EH (cell line): ENCODE data around the gene GABRB3.
"Not testable (repeated sequence)": the region's sequence is repeated elsewhere in the genome, so short reads cannot be mapped to it uniquely, and the experiment has no call there.

Source experiments
- DNase-seq: peaks from one replicate; pipeline ENCODE4 v3.0.0-alpha.2; 2015; ENCODE audit warnings: low read depth

The GABRB3 gene

DNA sequence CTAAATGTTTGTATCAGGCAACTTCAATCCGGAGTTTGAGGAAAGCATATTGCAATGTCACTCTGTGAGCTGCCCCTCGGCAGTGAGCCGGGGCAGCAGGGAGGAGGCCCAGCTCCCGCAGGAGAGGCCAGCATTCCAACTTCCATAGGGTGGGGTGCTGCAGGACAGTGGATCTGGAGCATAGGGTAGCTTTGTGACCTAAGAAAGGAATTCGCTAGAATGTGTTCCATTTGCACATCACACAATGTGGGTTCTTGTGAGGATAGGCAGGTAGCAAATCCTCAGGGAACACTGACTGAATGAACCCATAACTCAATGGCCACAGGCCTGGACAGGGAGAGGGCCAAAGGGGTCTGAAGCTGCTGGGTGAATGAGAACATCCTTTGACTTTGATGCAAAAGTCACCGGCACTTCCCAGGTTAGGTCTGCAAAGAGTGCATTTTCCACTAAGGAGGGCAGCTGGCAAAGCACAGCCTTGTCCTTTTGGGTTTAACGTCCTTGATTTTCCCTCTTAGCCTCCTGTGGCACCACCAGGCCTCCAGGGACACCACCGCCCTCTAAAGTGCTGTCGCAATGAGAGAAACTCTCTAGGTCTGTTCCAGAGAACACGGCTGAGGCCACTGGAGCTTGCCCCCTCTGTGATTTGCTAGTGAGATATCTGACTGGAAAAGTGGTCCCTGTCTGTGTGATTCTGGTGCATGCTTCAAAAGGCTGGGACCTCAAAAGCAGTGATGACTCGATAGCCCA lies 36.2 kb downstream of the GABRB3 start:
- DNase-seq: no peak

DNA sequence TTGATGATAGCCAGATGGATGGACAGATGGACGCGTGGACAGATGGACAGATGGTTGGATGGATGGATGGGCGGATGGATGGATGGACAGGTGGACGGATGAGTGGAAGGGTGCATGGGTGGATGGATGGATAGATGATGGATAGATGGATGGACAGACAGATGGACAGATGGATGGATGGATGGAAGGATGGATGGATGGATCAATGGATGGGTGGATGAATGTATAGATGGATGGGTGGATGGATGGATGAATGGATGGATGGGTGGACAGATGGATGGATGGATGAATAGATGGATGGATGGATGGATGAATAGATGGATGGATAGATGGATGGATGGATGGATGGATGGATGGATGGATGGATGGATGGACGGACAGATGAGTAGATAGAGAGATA lies 40.9 kb downstream of the GABRB3 start:
- no peak for DNase-seq

DNA sequence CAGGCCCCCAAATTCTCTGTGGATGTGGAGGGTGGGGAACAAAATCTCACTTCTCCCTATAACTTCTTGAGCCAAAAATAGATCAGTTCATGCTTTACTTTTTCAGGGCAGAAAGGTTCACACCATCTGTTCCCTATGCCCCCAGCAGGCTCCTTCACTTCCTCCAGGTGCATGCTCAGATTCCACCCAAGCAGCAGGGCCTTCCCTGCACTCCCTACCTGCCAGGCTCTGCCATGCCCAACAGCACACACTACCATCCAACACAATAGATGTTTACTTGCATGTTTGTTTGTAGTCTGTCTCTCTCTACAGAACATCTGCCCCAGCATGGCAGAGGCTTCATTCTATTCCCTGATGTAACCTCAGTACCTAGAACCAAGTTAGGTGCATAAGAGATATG lies 43.3 kb downstream of the GABRB3 start:
- DNase-seq: no peak

DNA sequence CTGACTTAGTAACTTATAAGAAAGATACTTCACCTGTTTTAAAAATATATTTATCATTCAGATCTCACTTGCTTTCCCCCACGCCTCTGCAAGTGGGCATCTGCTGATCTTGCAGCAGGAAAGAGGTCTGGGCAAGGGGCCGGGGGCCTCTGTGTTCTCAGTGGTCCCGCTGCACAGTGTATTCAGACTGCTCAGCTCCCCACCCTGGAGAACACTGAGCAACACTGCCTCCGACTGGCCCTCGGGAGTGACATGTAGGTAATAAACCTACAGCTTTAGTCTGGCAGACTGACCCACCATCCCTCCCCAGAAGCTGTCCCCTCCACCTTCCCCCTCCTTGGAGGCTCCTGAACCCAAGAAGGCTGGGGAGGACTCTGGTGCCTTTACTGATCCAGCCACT lies 43.8 kb downstream of the GABRB3 start:
- no peak for DNase-seq

DNA sequence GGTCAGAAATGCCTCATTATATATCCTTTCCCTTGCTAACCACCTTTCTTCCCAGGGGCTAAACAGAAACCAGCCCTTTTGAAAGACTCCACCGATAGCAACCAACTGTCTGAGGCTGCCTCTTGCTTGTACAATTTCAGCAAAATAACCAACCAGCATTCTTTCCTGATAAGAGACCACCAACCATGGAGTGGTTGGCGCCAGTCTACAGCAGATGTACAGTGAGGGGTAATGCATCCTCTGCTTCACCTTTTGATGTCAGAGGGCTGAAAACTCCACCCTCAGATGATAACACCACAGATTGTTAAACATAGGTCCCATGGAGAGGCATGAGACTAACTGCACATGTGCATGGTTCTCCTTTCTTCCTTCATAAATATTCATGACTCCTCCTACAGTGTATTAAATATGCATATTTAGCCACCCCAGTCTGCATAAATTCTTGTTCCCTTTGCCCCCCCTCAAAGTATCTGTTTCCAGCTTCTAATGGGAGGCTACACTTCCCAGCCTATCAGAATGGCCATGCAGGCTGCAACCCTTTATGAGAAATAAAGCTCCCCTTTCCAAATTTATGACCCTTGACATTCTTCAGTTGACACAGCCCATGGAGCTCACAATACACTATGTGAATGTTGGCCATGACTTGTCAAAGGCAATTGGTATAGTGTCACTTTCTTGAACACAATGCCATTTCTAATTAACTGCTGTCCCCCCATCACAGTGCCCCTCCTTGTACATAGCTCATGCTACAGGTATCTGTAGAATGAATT lies 48.3 kb downstream of the GABRB3 start:
- DNase-seq: no peak

DNA sequence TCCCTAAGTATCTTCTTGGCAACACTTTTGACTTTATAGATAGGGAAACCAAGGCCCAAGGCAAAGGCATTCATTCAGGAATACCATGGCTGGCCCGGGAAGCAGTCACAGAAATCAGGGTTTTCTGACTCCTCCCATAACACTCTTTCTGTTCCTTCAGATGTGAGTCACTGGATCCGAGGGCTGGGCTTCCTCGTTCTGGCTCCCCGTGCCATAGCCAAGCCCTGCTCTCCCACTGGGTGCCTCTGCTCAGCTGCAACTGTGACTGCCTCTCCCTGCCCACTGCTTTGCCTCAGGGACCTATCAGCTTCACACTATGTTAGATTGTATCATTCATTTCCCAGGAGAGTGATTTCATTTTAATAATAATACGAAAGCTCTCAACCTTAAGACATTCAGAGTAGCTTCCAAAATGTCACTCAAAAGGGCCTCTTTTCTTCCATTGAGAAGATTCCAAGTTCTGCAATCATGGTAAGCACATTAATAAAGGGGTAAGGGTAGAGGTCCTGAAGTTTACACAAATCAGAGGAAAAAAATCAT lies 50.2 kb downstream of the GABRB3 start:
- DNase-seq: no peak

DNA sequence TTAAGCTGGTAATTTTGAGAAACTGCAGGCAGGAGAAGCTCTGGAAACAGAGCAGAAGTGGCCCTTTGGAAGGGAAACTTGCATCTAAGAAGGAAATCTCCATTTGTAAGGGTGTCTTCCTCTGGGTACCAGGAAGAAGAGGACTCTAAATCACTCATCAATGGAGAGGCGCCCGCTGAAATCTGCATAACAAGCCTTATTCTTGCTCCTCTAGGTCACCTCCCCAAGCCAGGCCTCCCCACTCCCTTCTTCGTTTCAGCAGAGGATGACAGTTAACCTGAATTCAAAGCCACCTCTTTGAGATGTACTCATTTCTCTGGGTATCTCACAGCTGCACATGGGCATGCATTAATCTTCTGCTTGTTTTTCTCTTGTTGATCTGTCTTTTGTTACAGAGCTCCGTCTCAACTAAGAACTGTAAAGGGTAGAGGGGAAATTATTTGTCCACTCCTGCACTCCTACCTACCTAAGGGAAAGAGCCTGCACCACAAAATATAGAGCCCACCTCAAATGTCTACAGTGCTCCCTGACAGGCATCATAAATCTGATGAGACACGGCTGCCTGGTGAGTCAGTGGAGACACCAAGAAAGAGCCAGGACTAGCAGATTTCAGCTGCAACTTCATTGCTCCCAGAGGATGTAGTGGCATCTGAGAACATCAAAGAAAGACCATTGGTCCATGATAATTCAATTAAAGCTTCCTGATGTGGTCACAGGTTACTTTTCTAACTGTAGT lies 51.5 kb downstream of the GABRB3 start:
- DNase-seq: no peak

DNA sequence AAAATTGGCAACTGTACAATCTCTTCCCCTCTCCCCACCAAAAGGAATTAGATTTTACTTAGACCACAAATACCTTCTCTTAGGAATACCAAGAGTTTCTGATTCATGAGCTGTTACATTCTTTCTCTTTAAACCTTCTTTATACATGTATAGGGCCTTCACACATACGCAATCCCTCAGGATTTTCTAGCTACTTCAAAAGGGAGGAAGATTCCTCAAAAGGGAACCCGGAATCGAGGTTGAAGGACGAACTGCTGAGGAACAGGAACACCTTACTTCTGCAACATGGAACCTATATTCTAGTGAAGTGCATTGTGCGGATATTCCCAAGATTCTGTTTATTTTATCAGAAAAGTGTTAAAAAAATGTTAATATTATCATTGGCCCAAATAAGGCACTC lies 52.3 kb downstream of the GABRB3 start:
- no peak for DNase-seq

DNA sequence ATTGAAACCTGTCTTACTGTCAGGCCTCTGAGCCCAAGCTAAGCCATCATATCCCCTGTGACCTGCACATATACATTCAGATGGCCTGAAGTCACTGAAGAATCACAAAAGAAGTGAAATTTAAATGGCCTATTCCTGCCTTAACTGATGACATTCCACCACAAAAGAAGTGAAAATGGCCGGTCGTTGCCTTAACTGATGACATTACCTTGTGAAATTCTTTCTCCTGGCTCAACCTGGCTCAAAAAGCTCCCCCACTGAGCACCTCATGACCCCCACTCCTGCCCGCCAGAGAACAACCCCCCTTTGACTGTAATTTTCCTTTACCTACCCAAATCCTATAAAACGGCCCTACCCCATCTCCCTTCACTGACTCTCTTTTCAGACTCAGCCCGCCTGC lies 53.0 kb downstream of the GABRB3 start:
- not testable (repeated sequence) for DNase-seq

DNA sequence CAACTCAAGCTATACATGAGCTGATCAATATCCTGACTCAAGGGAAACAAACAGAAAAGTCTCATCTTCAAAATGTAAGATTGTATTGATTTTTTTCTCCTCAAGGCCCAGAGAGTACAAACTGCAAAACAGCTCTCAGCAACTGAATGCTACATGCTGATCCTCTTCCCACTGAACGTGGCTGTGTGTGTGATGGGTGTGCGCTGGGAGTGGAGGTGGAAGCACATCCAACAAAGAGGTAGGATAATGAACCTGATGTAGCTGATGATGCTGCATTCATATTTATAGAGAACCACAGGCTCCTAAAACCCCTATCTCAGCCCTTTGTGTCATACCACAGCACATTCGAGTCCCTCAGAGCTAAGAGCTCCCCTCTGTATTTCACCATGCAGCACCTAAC lies 56.8 kb downstream of the GABRB3 start:
- no peak for DNase-seq

DNA sequence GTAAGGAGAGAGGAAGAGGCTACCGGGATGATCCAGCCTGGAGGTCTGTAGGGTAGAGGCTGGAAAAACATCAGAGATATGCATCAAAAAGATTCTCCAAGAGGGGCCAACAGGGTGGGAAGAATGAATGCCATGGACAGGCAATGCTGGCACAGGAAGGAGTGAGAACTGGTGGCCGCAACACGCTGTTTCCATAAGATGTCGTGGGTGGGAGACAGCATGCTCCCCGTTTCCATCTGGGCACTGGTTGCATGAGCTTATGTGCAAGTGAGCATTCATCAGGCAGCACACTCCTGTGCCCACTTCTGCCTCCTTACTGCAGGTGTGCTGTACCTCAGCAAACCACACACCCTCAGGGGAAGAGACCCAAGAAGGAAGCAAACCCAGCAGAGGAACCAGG lies 59.4 kb downstream of the GABRB3 start:
- no peak for DNase-seq

DNA sequence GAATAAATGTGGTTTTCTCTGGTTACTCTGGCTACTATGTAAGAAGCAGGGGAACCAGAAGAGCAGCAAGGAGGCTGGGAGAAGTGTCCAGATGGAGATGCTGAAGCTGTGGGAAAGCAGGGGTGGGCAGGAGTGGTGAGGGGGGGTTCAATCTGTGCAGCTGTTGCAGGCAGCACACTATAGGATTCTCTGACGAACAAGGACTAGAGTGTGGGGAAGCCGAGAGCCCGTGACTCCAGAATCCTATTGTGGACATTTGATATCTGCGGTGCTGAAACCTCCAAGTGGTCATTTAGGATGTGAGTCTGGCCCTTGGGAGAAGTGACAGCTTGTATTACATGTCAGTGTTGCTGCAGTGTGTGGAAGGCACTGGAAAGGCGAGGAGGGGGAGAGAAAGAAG lies 60.5 kb downstream of the GABRB3 start:
- no peak for DNase-seq

DNA sequence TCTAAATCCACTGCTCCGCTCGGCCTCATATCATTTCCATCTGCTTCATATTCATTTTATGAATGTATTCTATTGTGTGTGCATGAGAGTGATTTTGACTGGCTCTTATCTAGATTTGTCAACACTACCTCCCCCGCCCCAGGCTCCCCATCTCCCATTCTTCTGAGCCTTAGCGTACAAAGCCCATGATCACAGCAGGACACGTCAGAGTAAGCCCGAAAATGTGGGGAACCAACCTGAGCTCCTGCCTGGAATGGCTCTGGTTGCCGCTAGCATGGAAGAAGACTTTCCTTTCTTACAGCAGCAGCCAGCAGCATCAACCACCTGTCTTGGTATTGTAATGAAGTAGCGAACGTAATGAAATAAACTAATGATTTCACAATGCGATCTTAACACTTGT lies 61.4 kb downstream of the GABRB3 start:
- no peak for DNase-seq

DNA sequence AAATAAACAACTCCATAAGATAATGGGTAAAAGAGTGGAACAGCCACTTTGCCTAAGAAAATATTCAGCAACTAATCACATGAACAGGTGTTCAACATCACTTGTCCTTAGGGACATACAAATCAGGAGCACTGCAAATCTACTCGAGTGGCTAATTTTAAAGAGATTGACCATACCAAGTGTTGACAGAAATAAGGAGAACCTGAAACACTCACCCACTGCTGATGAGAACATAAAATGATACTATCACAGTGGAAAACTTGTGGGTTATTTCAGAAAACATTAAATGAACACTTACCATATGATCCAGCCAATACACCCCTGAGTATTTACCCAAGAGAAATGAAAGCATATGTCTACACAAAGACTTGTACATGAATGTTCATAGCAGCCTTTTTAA lies 70.5 kb downstream of the GABRB3 start:
- no peak for DNase-seq

DNA sequence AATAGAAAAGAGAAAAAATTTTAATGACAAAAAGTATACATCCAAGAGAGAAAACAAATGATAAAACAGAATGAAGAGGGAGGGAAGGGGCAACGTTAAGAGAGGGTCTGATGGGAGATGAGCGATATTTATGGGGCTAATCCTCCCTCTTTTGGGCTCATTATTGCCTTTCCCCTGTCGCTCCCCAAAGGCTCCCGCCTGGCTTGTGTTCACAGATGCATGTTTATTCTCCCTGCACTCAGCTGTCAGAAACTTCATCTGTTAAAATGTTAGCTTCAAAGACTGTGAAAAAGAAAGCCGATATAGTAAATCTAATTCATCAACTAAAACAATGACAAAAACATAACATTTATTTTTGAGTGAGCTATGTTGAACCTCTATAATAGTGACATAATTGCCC lies 74.3 kb downstream of the GABRB3 start:
- DNase-seq: no peak

DNA sequence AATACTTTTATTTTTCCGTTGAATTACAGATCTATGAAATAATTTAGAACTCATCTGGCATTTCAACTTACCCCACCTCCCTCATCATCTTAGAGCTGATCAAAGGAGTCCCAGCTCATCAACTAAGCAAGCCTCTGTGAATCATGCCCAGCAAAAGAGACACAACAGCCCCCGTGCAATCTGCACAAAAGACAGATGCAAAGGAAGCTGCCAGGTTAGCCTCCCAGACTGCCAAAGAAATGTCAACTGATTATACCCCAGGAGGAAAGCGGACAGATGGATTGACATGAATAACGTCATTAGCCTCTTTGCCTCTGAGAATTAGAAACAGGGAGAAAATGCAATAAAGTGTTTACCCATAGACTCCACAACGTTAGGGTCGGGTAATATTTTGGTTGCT lies 75.0 kb downstream of the GABRB3 start:
- DNase-seq: no peak

DNA sequence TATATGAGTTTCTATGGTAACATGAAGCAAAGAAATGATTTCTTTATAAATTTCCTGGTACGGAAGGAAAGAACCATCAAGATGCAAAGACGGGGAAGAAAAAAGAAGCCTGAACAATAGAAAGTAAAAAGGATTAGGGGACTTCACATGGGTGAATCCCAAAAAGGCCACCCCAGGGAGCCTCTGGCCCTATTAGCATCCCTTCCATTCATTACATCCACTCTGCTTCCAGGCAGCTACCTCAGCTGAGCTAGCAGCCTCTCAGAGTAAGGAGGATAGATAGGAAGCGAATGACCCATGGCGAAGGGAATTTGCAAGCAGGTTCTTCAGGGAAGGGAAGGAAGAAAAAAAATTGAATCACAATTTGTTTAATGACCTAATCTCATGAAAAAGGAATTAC lies 81.6 kb downstream of the GABRB3 start:
- DNase-seq: no peak

DNA sequence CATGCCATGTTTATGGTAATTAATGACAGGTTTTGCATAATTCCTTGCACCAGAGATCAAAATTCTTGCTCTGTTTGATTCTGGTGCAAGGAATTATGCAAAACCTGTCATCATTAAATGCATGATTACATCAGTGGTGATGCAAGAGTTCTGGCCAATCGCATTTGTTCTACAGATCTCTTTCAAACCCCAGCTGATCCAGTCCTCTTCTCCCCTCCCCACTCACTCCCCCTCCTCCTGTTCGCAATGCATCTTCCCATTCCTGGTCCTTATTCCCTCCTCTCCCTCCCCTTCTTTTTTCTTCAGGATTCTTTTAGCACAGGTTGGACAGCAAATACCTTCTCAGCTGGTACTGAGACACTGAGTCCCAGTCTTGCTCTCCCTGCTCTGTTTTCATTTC lies 82.1 kb downstream of the GABRB3 start:
- no peak for DNase-seq

DNA sequence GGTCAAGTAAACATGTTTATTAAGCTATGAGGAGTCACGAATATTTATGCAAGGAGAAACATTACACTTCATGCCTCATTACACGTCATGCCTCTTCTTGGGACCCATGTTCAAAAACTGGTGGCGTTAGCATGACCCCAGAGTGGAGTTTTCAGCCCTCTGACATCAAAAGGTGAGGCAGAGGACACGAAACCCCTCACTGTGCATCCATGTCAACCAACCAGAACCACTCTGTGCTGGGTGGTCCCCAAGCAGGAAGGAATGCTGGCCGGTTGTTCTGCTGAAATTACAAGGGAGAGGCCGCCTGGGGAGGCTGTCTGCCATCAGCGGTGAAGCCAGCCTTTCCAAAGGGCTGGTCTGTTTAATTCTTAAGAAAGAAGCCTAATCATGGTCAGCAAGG lies 83.4 kb downstream of the GABRB3 start:
- DNase-seq: no peak

DNA sequence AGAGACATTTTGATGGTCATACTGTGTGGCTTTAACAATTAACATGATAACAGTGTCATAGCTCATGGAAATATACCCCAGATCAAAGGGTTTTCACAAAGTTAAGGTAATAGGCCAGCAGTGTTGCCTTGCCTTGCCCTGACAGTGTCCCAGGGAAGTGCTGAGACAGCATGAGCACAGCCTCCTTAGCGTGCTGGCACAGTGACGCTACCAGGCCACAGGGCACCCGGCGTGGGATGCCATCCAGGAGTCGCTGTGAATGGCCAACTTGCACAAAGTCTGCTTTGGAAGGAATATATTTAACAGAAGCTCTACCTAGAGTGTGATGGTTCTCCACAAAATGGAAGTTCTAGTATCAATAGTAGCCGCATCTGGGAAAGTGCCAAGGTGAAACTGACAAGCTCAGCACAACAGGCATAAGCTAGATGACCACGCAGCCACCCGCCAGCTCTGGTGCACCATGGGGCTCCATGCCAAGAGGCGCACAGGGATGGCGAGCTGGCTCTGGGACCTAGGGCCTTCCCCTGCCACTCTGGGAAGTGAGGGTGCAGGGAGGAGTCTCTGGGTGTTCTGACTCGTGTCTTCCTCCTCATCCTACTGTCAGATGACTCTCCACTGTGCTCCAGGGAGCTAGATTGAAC lies 86.2 kb downstream of the GABRB3 start:
- no peak for DNase-seq

DNA sequence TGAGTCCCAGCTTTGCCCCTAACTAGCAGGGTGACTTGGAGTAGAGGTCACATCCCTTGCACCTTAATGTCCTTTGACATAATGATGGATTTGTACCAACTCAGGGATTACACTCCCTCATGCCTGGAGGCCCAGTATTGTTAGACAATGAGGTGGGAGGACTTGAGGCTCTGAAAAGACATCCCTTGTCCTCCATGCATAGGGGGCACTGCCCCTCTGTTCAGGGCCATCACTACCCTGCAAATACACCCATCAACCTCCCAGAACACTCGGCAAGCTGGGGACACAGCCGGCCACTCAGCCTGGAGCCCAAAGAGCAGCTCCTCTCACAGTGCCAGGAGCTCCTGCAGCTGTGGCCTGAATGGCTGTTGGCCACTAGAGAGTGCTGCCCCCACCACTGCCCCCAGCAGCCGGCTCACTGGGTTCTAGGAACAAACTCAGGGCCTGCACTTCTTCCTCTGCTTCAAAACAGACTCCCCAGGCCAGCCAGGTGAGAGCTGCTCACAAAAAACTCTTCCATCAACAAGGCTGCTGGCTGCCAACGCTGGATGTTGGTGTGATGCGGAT lies 90.2 kb downstream of the GABRB3 start:
- DNase-seq: no peak

DNA sequence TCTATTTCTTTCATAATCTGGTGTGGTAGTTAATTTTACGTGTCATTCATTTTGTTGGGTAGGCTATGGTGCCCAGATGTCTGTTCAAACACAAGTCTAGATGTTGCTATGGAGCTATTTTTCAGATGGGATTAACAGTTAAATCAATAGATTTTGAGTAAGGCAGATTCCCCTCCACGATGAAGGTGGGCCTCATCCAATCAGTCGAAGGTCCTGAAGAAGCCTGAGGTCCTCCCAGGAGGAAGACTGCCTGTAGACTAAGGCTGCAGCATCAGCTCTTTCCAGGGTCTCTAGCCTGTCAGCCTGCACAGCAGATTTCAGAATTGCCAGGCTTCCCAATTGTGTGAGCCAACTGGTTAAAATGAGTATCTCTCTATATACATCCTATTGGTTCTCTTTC lies 92.9 kb downstream of the GABRB3 start:
- DNase-seq: no peak
